ENCODE data around the gene PARP4.
"Not testable (repeated sequence)": the region's sequence is repeated elsewhere in the genome, so short reads cannot be mapped to it uniquely, and the experiment has no call there.

- TF ChIP-seq CTCF (IDR thresholded peaks at IDR 0.05); EZH2 (IDR thresholded peaks at IDR 0.05; ENCODE audit: borderline replicate concordance, insufficient read depth, low read depth, low read length, poor library complexity, severe bottlenecking): not testable (repeated sequence)
Observed at GRCh38 chr13:24553892-24554291, 41.3 kb upstream of the PARP4 start.
